HG03460 (cell line): Measurements from ENCODE around the gene STX17.
A peak's percentile ranks its signal among the peaks of the same experiment; 100 is the strongest.
"Not testable (repeated sequence)": the region's sequence is repeated elsewhere in the genome, so short reads cannot be mapped to it uniquely, and the experiment has no call there.

Experiments
- ATAC-seq: cut with Tn5 transposase; IDR thresholded peaks from one replicate; pipeline ENCODE4 v1.9.1; 2021; ENCODE audit not compliant: unreplicated experiment

STX17 gene

GRCh38 chr9:99906403-99907207, at the start of gene STX17:
Gene STX17 (plus strand): TSS chr9:99906654. CDS start chr9:99915240, 8,586 bp downstream.
- ATAC-seq: peak; percentile 91

- ATAC-seq: not testable (repeated sequence)
Observed at GRCh38 chr9:99857576-99857975, 48.9 kb upstream of the STX17 start.

GRCh38 chr9:99858087-99858486, 48.4 kb upstream of the STX17 start:
- ATAC-seq: no peak

- ATAC-seq: no peak
Observed at GRCh38 chr9:99859243-99859980, 47.0 kb upstream of the STX17 start.

- no peak for ATAC-seq
Observed at GRCh38 chr9:99860266-99860665, 46.2 kb upstream of the STX17 start.

- no peak for ATAC-seq
Observed at GRCh38 chr9:99863955-99864354, 42.5 kb upstream of the STX17 start.

- ATAC-seq: no peak
Observed at GRCh38 chr9:99866398-99866797, 40.1 kb upstream of the STX17 start.

- ATAC-seq: no peak
Observed at GRCh38 chr9:99867536-99867935, 38.9 kb upstream of the STX17 start.

GRCh38 chr9:99867968-99868367, 38.5 kb upstream of the STX17 start:
- ATAC-seq: peak; percentile 74

- ATAC-seq: peak; percentile 81
Observed at GRCh38 chr9:99868845-99869244, 37.6 kb upstream of the STX17 start.

- ATAC-seq: no peak
Observed at GRCh38 chr9:99870126-99870525, 36.3 kb upstream of the STX17 start.

- ATAC-seq: no peak
Observed at GRCh38 chr9:99873531-99873930, 32.9 kb upstream of the STX17 start.

- ATAC-seq: no peak
Observed at GRCh38 chr9:99873943-99874584, 32.4 kb upstream of the STX17 start.

GRCh38 chr9:99876190-99876589, 30.3 kb upstream of the STX17 start:
- no peak for ATAC-seq

- ATAC-seq: no peak
Observed at GRCh38 chr9:99878651-99879050, 27.8 kb upstream of the STX17 start.

- no peak for ATAC-seq
Observed at GRCh38 chr9:99881769-99882168, 24.7 kb upstream of the STX17 start.

GRCh38 chr9:99885747-99886146, 20.7 kb upstream of the STX17 start:
- ATAC-seq: no peak

- no peak for ATAC-seq
Observed at GRCh38 chr9:99889120-99889519, 17.3 kb upstream of the STX17 start.

GRCh38 chr9:99894826-99895225, 11.6 kb upstream of the STX17 start:
- no peak for ATAC-seq

- no peak for ATAC-seq
Observed at GRCh38 chr9:99895510-99895909, 10.9 kb upstream of the STX17 start.

GRCh38 chr9:99896119-99896518, 10.3 kb upstream of the STX17 start:
- ATAC-seq: no peak

GRCh38 chr9:99903393-99903792, 3.1 kb upstream of the STX17 start:
- ATAC-seq: no peak
